Keratinocyte (primary cell): ENCODE measurements around the gene INKA2. TPM values are rescaled to one million over a fixed set of nuclear protein-coding genes. Genes with fewer than 3 reads are reported as not detected.

Source experiments
- DNase-seq: peaks from one replicate; pipeline ENCODE4 v3.0.0-alpha.2; 2011; ENCODE audit warnings: low read depth, missing footprints, low spot score
- FAIRE-seq: peaks from 2 replicates; lab custom pipeline; 2011; peaks lifted over from hg19 to GRCh38; lab: Jason Lieb, UNC
- H2AFZ ChIP-seq: 2 replicates; pipeline ENCODE4 v1.6.0; 2012; ENCODE audit warnings: low read length, control low read depth, inconsistent platforms; ENCODE audit not compliant: control insufficient read depth
- H3K27ac ChIP-seq: 2 replicates; pipeline ENCODE4 v1.5.1; 2011; ENCODE audit warnings: low read length; ENCODE audit not compliant: control insufficient read depth, insufficient read depth
- H3K27me3 ChIP-seq: 3 replicates; pipeline ENCODE4 v1.6.0; 2011; ENCODE audit warnings: low read length; ENCODE audit not compliant: control insufficient read depth, insufficient read depth; ENCODE audit errors: extremely low read depth
- H3K36me3 ChIP-seq, 2 experiments: 2 replicates in 1 of 2; 3 replicates in 1 of 2; pipeline ENCODE4 v1.5.1; 2011; ENCODE audit warnings: low read length in 2 of 2, mild to moderate bottlenecking in 1 of 2; ENCODE audit not compliant: control insufficient read depth in 2 of 2, insufficient read depth in 2 of 2; ENCODE audit errors: extremely low read depth in 1 of 2
- H3K4me1 ChIP-seq: 3 replicates; pipeline ENCODE4 v1.5.1; 2011; ENCODE audit warnings: low read length; ENCODE audit not compliant: control insufficient read depth, insufficient read depth; ENCODE audit errors: extremely low read depth
- H3K4me2 ChIP-seq: 3 replicates; pipeline ENCODE4 v1.6.0; 2011; ENCODE audit warnings: low read depth, low read length; ENCODE audit not compliant: control insufficient read depth, insufficient read depth; ENCODE audit errors: extremely low read depth
- H3K4me3 ChIP-seq, 3 experiments: fragments of 200-600 bp in 1 of 3; sonication (generic) in 1 of 3; 2 replicates in 2 of 3; 3 replicates in 1 of 3; pipeline ENCODE4 v1.5.1; 2011 to 2016; ENCODE audit warnings: low read length in 3 of 3, mild to moderate bottlenecking in 3 of 3, control low read depth in 2 of 3, inconsistent platforms in 1 of 3, low read depth in 1 of 3, mixed read lengths in 1 of 3, mixed run types in 1 of 3, moderate library complexity in 1 of 3; ENCODE audit not compliant: control insufficient read depth in 2 of 3, insufficient read depth in 2 of 3; ENCODE audit errors: extremely low read depth in 1 of 3
- H3K79me2 ChIP-seq: 2 replicates; pipeline ENCODE4 v1.6.0; 2012; ENCODE audit warnings: low read length; ENCODE audit not compliant: control insufficient read depth, insufficient read depth
- H3K9ac ChIP-seq: 3 replicates; pipeline ENCODE4 v1.6.0; 2011; ENCODE audit warnings: low read length; ENCODE audit not compliant: control insufficient read depth, insufficient read depth; ENCODE audit errors: extremely low read depth
- H3K9me1 ChIP-seq: 3 replicates; pipeline ENCODE4 v1.6.0; 2011; ENCODE audit warnings: low read length; ENCODE audit not compliant: control insufficient read depth, insufficient read depth; ENCODE audit errors: extremely low read depth
- H3K9me3 ChIP-seq: 2 replicates; pipeline ENCODE4 v1.5.1; 2012; ENCODE audit warnings: low read depth, low read length; ENCODE audit not compliant: control insufficient read depth
- H4K20me1 ChIP-seq: 3 replicates; pipeline ENCODE4 v1.6.0; 2011; ENCODE audit warnings: low read length; ENCODE audit not compliant: control insufficient read depth, insufficient read depth; ENCODE audit errors: extremely low read depth
- CTCF ChIP-seq, 3 experiments: IDR thresholded peaks in 1 of 3; conservative IDR thresholded peaks in 1 of 3; optimal IDR thresholded peaks in 1 of 3; 2 replicates in 2 of 3; 3 replicates in 1 of 3; pipeline versions ENCODE3 to v1.5.1; 2011; ENCODE audit warnings: low read length in 3 of 3, mild to moderate bottlenecking in 3 of 3, moderate library complexity in 2 of 3, control low read depth in 1 of 3, inconsistent platforms in 1 of 3; ENCODE audit not compliant: insufficient read depth in 2 of 3; ENCODE audit errors: extremely low read depth in 1 of 3
- EZH2 ChIP-seq: IDR thresholded peaks from one replicate; pipeline ENCODE4 v1.6.1; 2012; ENCODE audit warnings: inconsistent platforms, mild to moderate bottlenecking, low read length, moderate library complexity
- dilution Hi-C: fragments of 300-500 bp; cut with MboI; formaldehyde crosslinking; loops from one replicate; pipeline ENCODE4 v1.7.0; 2020; ENCODE audit warnings: low sequenced_read_pairs; ENCODE audit not compliant: extremely low pct_ligation_motif_present
- polyA plus RNA-seq, 5 experiments: library from polyadenylated mRNA; depleted of rRNA in 3 of 5; stranded (reverse) in 3 of 5; stranded (forward) in 1 of 5; unstranded in 1 of 5; fragments of >200 nt; gene quantifications; 1 replicate in 1 of 5; 2 replicates in 3 of 5; 3 replicates in 1 of 5; pipeline versions ENCODE4 v1.2.1 to v1.2.3, GENCODE V29; 2011 to 2012; ENCODE audit warnings: missing spikeins in 2 of 5, low read depth in 1 of 5, low replicate concordance in 1 of 5

Gene INKA2
- polyA plus RNA-seq, 1 donor (not counting 4 experiments of a cell fraction or from before 2014, with no cell fraction given), result 2.7 TPM

GRCh38 chr1:111768625-111769024 lies 29.4 kb upstream of the INKA2 start:
- Histone ChIP-seq H3K27ac (no peak overlapping the region), H3K9ac (no peak overlapping the region), H3K27me3 (no peaks in the 10 kb centered on the region), H3K9me3 (no peaks in the 10 kb centered on the region), H3K79me2 (no peaks in the 10 kb centered on the region), H3K4me2 (no peak overlapping the region), H3K9me1 (no peaks in the 10 kb centered on the region), H3K4me1 (no peaks in the 10 kb centered on the region), H3K36me3 (peaks cover 7 to 13% of the 10 kb centered on the region in 2 experiments), H3K4me3 (no peak overlapping the region), H4K20me1 (no peaks in the 10 kb centered on the region), H2AFZ (no peak overlapping the region)
- TF ChIP-seq EZH2, result no peak
- no peak for TF ChIP-seq CTCF (optimal IDR thresholded peaks at IDR 0.05 in 1 of 3, IDR thresholded peaks at IDR 0.05 in 1 of 3, conservative IDR thresholded peaks at IDR 0.05 in 1 of 3; ENCODE audit: extremely low read depth in 1 of 3, insufficient read depth in 2 of 3, low read length in 3 of 3)
- dilution Hi-C loops, result no loop called here
- no peak for FAIRE-seq
- no peak for DNase-seq

GRCh38 chr1:111768023-111768422 lies 28.8 kb upstream of the INKA2 start:
- TF ChIP-seq CTCF (optimal IDR thresholded peaks at IDR 0.05 in 1 of 3, IDR thresholded peaks at IDR 0.05 in 1 of 3, conservative IDR thresholded peaks at IDR 0.05 in 1 of 3; ENCODE audit: extremely low read depth in 1 of 3, insufficient read depth in 2 of 3, low read length in 3 of 3), result no peak
- no peak for TF ChIP-seq EZH2
- FAIRE-seq (no peak), DNase-seq (no peak)
- no peak overlapping the region for H3K4me3 ChIP-seq
- H3K4me2 ChIP-seq, result no peak overlapping the region
- no peaks in the 10 kb centered on the region for H3K9me3 ChIP-seq
- H3K27ac ChIP-seq, result no peak overlapping the region
- H2AFZ ChIP-seq, result no peak overlapping the region
- peaks cover 8 to 19% of the 10 kb centered on the region in 2 experiments for H3K36me3 ChIP-seq
- no peaks in the 10 kb centered on the region for H4K20me1 ChIP-seq
- dilution Hi-C loops, result no loop called here
- no peaks in the 10 kb centered on the region for H3K4me1 ChIP-seq
- no peaks in the 10 kb centered on the region for H3K27me3 ChIP-seq
- H3K9ac ChIP-seq, result no peak overlapping the region
- H3K9me1 ChIP-seq, result no peaks in the 10 kb centered on the region
- no peaks in the 10 kb centered on the region for H3K79me2 ChIP-seq
